K562 (cell line): ENCODE results near the gene SLC7A5. TPM values are rescaled to one million over a fixed set of nuclear protein-coding genes. Genes with fewer than 3 reads are reported as not detected.

ENCODE experiments used
- ATAC-seq: fragments of 200-7000 bp; cut with Tn5 transposase; 3 replicates; pipeline ENCODE4 v1.9.1; 2020; ENCODE audit warnings: moderate library complexity
- BruUV-seq: library from RNA; stranded (reverse); fragments of 400-500 nt; replicated peaks from 2 replicates; lab custom pipeline; 2021; lab: Mats Ljungman, UMichigan
- CTCF ChIA-PET: fragments of 300-600 bp; formaldehyde crosslinking; extraction: SDS; loops from one replicate; lab custom pipeline; 2021; ENCODE audit warnings: low intra/inter-chr PET ratio; lab: Yijun Ruan, JAX
- POLR2A ChIA-PET: fragments of 300-600, 350-650 bp; sonication (Branson Sonifier 250); formaldehyde crosslinking; extraction: SDS; loops from one replicate; lab custom pipeline; 2021; ENCODE audit warnings: antibody characterized with exemption, inconsistent platforms; lab: Yijun Ruan, JAX
- DNase-seq, 4 experiments: peaks; one replicate each; pipeline versions ENCODE4 v3.0.0 to v3.0.0-alpha.2; 2011 to 2018; ENCODE audit warnings: low spot score in 3 of 4, mixed read lengths in 3 of 4; ENCODE audit errors: extremely low read depth in 1 of 4
- FAIRE-seq: peaks from 2 replicates; lab custom pipeline; 2011; peaks lifted over from hg19 to GRCh38; lab: Jason Lieb, UNC
- H2AFZ ChIP-seq: 2 replicates; pipeline ENCODE4 v1.6.0; 2011; ENCODE audit warnings: low read depth, low read length, control low read depth, inconsistent platforms
- H3K27ac ChIP-seq: fragments of 200-600 bp; 3 replicates; pipeline ENCODE4 v1.8.0; 2011; ENCODE audit warnings: low read depth, mild to moderate bottlenecking, control low read depth, inconsistent platforms, low read length, moderate library complexity, mixed read lengths; ENCODE audit errors: extremely low read depth
- H3K27me3 ChIP-seq, 2 experiments: fragments of 300-600 bp in 1 of 2; 2 replicates in 1 of 2; 3 replicates in 1 of 2; pipeline versions ENCODE4 v1.6.0 to v1.8.0; 2011; ENCODE audit warnings: inconsistent platforms in 2 of 2, low read length in 2 of 2, mild to moderate bottlenecking in 1 of 2, mixed read lengths in 1 of 2, moderate library complexity in 1 of 2; ENCODE audit not compliant: control insufficient read depth in 2 of 2, insufficient read depth in 2 of 2
- H3K36me3 ChIP-seq: fragments of 300-600 bp; 3 replicates; pipeline ENCODE4 v1.8.0; 2011; ENCODE audit warnings: mild to moderate bottlenecking, low read length, inconsistent platforms; ENCODE audit not compliant: control insufficient read depth, insufficient read depth
- H3K4me1 ChIP-seq, 2 experiments: fragments of 200-600 bp in 1 of 2; replicated peaks in 1 of 2; 2 replicates in 1 of 2; 3 replicates in 1 of 2; pipeline versions ENCODE4 v1.5.1 to v1.8.0; 2011; ENCODE audit warnings: inconsistent platforms in 2 of 2, low read length in 2 of 2, mild to moderate bottlenecking in 1 of 2, mixed read lengths in 1 of 2, moderate library complexity in 1 of 2; ENCODE audit not compliant: control insufficient read depth in 2 of 2, insufficient read depth in 2 of 2
- H3K4me2 ChIP-seq: 2 replicates; pipeline ENCODE4 v1.6.1; 2011; ENCODE audit warnings: low read length, control low read depth, inconsistent platforms, mixed read lengths; ENCODE audit not compliant: insufficient read depth
- H3K4me3 ChIP-seq: fragments of 200-600 bp; sonication (generic), shearing (Covaris generic); 2 replicates; pipeline ENCODE4 v1.5.1; 2016; ENCODE audit warnings: control low read depth, inconsistent platforms
- H3K79me2 ChIP-seq: fragments of 200-600 bp; 3 replicates; pipeline ENCODE4 v1.8.0; 2011; ENCODE audit warnings: low read length, inconsistent platforms; ENCODE audit not compliant: control insufficient read depth, insufficient read depth
- H3K9ac ChIP-seq, 2 experiments: 2 replicates each; pipeline versions ENCODE4 v1.6.0 to v1.6.1; 2011; ENCODE audit warnings: low read depth in 2 of 2, low read length in 2 of 2, control low read depth in 1 of 2, inconsistent platforms in 1 of 2, mild to moderate bottlenecking in 1 of 2, mixed read lengths in 1 of 2; ENCODE audit not compliant: insufficient read depth in 1 of 2
- H3K9me1 ChIP-seq: one replicate; pipeline ENCODE4 v1.6.0; 2011; ENCODE audit warnings: inconsistent platforms, mild to moderate bottlenecking, low read length, moderate library complexity; ENCODE audit not compliant: control insufficient read depth, insufficient read depth
- H3K9me3 ChIP-seq: replicated peaks from 2 replicates; pipeline ENCODE4 v1.5.1; 2011; ENCODE audit warnings: low read depth, low read length, inconsistent platforms; ENCODE audit not compliant: control insufficient read depth, insufficient read depth
- H4K20me1 ChIP-seq: replicated peaks from 2 replicates; pipeline ENCODE4 v1.6.1; 2011; ENCODE audit warnings: low read length, inconsistent platforms, mixed read lengths; ENCODE audit not compliant: control insufficient read depth, insufficient read depth
- BMI1 ChIP-seq: fragments of 150-350 bp; IDR thresholded peaks from 2 replicates; pipeline ENCODE4 v1.6.1; 2014; ENCODE audit warnings: low read length
- ELF4 ChIP-seq: fragments of 450-650 bp; formaldehyde crosslinking; IDR thresholded peaks from 2 replicates; pipeline ENCODE4 v1.4.0; 2022; ENCODE audit warnings: missing genetic modification characterization
- NFE2L1 ChIP-seq: fragments of 450-650 bp; IDR thresholded peaks from 2 replicates; pipeline ENCODE4 v1.6.1; 2016; ENCODE audit warnings: missing genetic modification characterization, low read depth, mild to moderate bottlenecking, missing compliant biosample characterization, moderate library complexity, borderline replicate concordance
- POLR2AphosphoS2 ChIP-seq: IDR thresholded peaks from 2 replicates; pipeline ENCODE4 v1.6.1; 2012; ENCODE audit warnings: low read length, improper control_type of control experiment
- POLR2B ChIP-seq: fragments of 450-650 bp; IDR thresholded peaks from 2 replicates; pipeline ENCODE4 v1.6.1; 2018; ENCODE audit warnings: low read depth; ENCODE audit not compliant: partially characterized antibody
- PURB ChIP-seq: sonication (generic); formaldehyde crosslinking; IDR thresholded peaks from 2 replicates; pipeline ENCODE4 v1.9.0; 2021; ENCODE audit warnings: low read depth, mild to moderate bottlenecking, missing genetic modification reagents
- SRSF9 ChIP-seq: fragments of 200-400 bp; formaldehyde crosslinking; IDR thresholded peaks from 2 replicates; pipeline ENCODE4 v1.6.1; 2017; ENCODE audit warnings: low read depth, low read length, borderline replicate concordance
- TOE1 ChIP-seq, 2 experiments: fragments of 450-650 bp in 1 of 2; sonication (generic) in 1 of 2; formaldehyde crosslinking in 1 of 2; IDR thresholded peaks; 2 replicates each; pipeline versions ENCODE4 v1.7.1 to v1.8.0; 2016 to 2022; ENCODE audit warnings: borderline replicate concordance in 2 of 2, mild to moderate bottlenecking in 2 of 2, antibody characterized with exemption in 1 of 2, inconsistent platforms in 1 of 2, low read depth in 1 of 2, missing genetic modification reagents in 1 of 2, moderate library complexity in 1 of 2
- XRCC5 ChIP-seq: fragments of 200-400 bp; formaldehyde crosslinking; IDR thresholded peaks from 2 replicates; pipeline ENCODE4 v1.6.1; 2017; ENCODE audit warnings: low read depth, mild to moderate bottlenecking, low read length
- YBX1 ChIP-seq: fragments of 450-650 bp; IDR thresholded peaks from 2 replicates; pipeline ENCODE4 v1.7.1; 2016; ENCODE audit warnings: mild to moderate bottlenecking
- ZNF76 ChIP-seq: fragments of 250-450 bp; sonication (Bioruptor Pico); IDR thresholded peaks from 2 replicates; pipeline ENCODE4 v1.4.0; 2020; ENCODE audit warnings: mild to moderate bottlenecking, moderate library complexity, borderline replicate concordance
- WGBS: fragments of 100-300 bp; shearing (Covaris generic); methylation state at CpG from one replicate; pipeline ENCODE4 v1.1.6; 2016; ENCODE audit warnings: low coverage, mixed read lengths; ENCODE audit not compliant: insufficient coverage; ENCODE audit errors: missing lambda C conversion rate; 5-methylcytosine and 5-hydroxymethylcytosine counted together
- in situ Hi-C: fragments of 300-500 bp; cut with MboI; formaldehyde crosslinking; loops from 4 replicates; pipeline ENCODE4 v1.15.0; 2018; ENCODE audit warnings: inconsistent platforms, mixed read lengths
- intact Hi-C: fragments of 100-400 bp; cut with micrococcal nuclease; formaldehyde crosslinking; loops from 2 replicates; pipeline ENCODE4 v1.14.2; 2022
- polyA plus RNA-seq, 8 experiments: library from polyadenylated mRNA; depleted of rRNA in 4 of 8; stranded (reverse) in 5 of 8; unstranded in 3 of 8; fragments of >200 nt; fragmentation: Nextera tagmentation in 2 of 8; fragmentation: Illumina TruSeq in 1 of 8; extraction: Ambion mirVana in 2 of 8; extraction: Trizol in 1 of 8; gene quantifications; 2 replicates each; pipeline versions ENCODE4 v1.2.1 to v1.2.3, GENCODE V29; 2011 to 2014; ENCODE audit warnings: inconsistent platforms in 1 of 8, missing spikeins in 1 of 8
- total RNA-seq, 7 experiments: library from RNA; depleted of rRNA in 6 of 7; stranded (reverse); fragments of >200 nt in 6 of 7; fragmentation: Illumina TruSeq in 2 of 7; extraction: Trizol in 2 of 7; gene quantifications; 2 replicates each; pipeline versions ENCODE4 v1.2.1 to v1.2.3, GENCODE V29; 2011 to 2021; ENCODE audit warnings: low replicate concordance in 1 of 7
- TF ChIP-seq, protein P1 (sequence below): fragments of 450-650 bp; IDR thresholded peaks from 2 replicates; pipeline ENCODE4 v1.6.1; 2017; ENCODE audit warnings: antibody characterized with exemption
- TF ChIP-seq, protein P2 (sequence below): sonication (generic); formaldehyde crosslinking; IDR thresholded peaks from 2 replicates; pipeline ENCODE4 v1.5.0; 2020; ENCODE audit warnings: missing genetic modification reagents
- TF ChIP-seq, protein P3 (sequence below), 3 experiments: IDR thresholded peaks in 2 of 3; conservative IDR thresholded peaks in 1 of 3; 2 replicates each; pipeline ENCODE4 v1.5.1; 2011 to 2012; ENCODE audit warnings: low read length in 3 of 3, mild to moderate bottlenecking in 3 of 3, control low read depth in 2 of 3, improper control_type of control experiment in 1 of 3, inconsistent platforms in 1 of 3, low read depth in 1 of 3, mixed read lengths in 1 of 3, moderate library complexity in 1 of 3; ENCODE audit not compliant: insufficient read depth in 2 of 3

SLC7A5 gene
- total and polyA plus RNA-seq, 9 of the 15 experiments (the other 6 are each of a cell fraction or from before 2014, with no cell fraction given) = 1.9 to 220 (median 18.6) TPM

DNA sequence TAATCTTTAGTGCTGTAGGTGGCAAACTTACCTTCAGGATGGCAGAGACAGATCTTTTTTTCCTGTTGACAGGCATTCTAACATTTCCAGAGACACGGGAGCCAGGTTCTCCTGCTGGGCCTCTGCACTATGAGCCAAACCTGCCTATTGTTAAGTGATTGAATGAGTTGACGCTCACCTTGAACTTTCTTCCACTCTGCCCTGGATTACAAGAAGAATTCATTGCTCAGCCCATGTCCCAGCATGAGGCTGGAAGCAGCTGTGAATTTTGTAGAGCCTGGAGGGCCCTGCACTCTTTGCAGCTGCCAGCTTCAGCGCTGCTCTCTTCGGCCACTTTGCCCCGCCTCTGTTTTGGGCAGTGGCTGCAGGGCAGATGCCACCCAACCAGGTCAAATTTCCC, 9.4 kb upstream of the SLC7A5 start:
- TF ChIP-seq ELF4 (CRISPR knock-in tag) = no peak
- no peak for TF ChIP-seq POLR2B
- TF ChIP-seq, protein P1, sequence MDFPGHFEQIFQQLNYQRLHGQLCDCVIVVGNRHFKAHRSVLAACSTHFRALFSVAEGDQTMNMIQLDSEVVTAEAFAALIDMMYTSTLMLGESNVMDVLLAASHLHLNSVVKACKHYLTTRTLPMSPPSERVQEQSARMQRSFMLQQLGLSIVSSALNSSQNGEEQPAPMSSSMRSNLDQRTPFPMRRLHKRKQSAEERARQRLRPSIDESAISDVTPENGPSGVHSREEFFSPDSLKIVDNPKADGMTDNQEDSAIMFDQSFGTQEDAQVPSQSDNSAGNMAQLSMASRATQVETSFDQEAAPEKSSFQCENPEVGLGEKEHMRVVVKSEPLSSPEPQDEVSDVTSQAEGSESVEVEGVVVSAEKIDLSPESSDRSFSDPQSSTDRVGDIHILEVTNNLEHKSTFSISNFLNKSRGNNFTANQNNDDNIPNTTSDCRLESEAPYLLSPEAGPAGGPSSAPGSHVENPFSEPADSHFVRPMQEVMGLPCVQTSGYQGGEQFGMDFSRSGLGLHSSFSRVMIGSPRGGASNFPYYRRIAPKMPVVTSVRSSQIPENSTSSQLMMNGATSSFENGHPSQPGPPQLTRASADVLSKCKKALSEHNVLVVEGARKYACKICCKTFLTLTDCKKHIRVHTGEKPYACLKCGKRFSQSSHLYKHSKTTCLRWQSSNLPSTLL = no peak
- TF ChIP-seq NFE2L1 (tag) = no peak
- TF ChIP-seq TOE1 (IDR thresholded peaks at IDR 0.05; ENCODE audit: borderline replicate concordance) = no peak
- TF ChIP-seq TOE1 (CRISPR knock-in tag; IDR thresholded peaks at IDR 0.05; ENCODE audit: borderline replicate concordance, low read depth) = no peak
- TF ChIP-seq, protein P2, sequence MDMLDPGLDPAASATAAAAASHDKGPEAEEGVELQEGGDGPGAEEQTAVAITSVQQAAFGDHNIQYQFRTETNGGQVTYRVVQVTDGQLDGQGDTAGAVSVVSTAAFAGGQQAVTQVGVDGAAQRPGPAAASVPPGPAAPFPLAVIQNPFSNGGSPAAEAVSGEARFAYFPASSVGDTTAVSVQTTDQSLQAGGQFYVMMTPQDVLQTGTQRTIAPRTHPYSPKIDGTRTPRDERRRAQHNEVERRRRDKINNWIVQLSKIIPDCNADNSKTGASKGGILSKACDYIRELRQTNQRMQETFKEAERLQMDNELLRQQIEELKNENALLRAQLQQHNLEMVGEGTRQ (CRISPR knock-in tag) = no peak
- no peak for TF ChIP-seq ZNF76 (CRISPR knock-in tag)
- TF ChIP-seq, protein P3, sequence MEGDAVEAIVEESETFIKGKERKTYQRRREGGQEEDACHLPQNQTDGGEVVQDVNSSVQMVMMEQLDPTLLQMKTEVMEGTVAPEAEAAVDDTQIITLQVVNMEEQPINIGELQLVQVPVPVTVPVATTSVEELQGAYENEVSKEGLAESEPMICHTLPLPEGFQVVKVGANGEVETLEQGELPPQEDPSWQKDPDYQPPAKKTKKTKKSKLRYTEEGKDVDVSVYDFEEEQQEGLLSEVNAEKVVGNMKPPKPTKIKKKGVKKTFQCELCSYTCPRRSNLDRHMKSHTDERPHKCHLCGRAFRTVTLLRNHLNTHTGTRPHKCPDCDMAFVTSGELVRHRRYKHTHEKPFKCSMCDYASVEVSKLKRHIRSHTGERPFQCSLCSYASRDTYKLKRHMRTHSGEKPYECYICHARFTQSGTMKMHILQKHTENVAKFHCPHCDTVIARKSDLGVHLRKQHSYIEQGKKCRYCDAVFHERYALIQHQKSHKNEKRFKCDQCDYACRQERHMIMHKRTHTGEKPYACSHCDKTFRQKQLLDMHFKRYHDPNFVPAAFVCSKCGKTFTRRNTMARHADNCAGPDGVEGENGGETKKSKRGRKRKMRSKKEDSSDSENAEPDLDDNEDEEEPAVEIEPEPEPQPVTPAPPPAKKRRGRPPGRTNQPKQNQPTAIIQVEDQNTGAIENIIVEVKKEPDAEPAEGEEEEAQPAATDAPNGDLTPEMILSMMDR (IDR thresholded peaks at IDR 0.05 in 2 of 3, conservative IDR thresholded peaks at IDR 0.05 in 1 of 3; ENCODE audit: insufficient read depth in 2 of 3, low read depth in 1 of 3, low read length in 3 of 3) = no peak
- TF ChIP-seq YBX1 = no peak
- no peak for TF ChIP-seq XRCC5
- TF ChIP-seq BMI1 = no peak
- TF ChIP-seq POLR2AphosphoS2 = no peak
- no peak for TF ChIP-seq SRSF9
- no peak for TF ChIP-seq PURB (CRISPR knock-in tag)
- Histone ChIP-seq H4K20me1 (no peaks in the 10 kb centered on the region), H3K4me1 (peaks cover 10 to 13% of the 10 kb centered on the region in 2 experiments; a peak in 4 of 5 replicates), H3K9ac (no peak overlapping the region), H3K9me3 (peaks cover 4% of the 10 kb centered on the region), H3K27ac (no peak overlapping the region), H3K79me2 (no peaks in the 10 kb centered on the region), H3K27me3 (peaks cover 10 to 39% of the 10 kb centered on the region in 2 experiments; a peak in 4 of 5 replicates), H3K36me3 (no peaks in the 10 kb centered on the region), H3K9me1 (no peaks in the 10 kb centered on the region), H3K4me2 (no peak overlapping the region), H3K4me3 (no peak overlapping the region), H2AFZ (no peak overlapping the region)
- DNase-seq (no peak), ATAC-seq (no peak), FAIRE-seq (no peak)
- CTCF ChIA-PET = no interaction called here
- in situ Hi-C loops = no loop called here
- POLR2A ChIA-PET = no interaction called here
- 26% methylated on average over 5 of the region's 5 CpGs for WGBS
- BruUV-seq = no TSS peak
- intact Hi-C loops = no loop called here
